Nephron progenitor cell (in vitro differentiated cells): ENCODE results near the gene ARHGAP8.

Experiments
- DNase-seq: peaks from one replicate; pipeline ENCODE4 v3.0.0; 2021
- H3K27ac Mint-ChIP-seq: 2 replicates; pipeline ENCODE4 v1.8.0; 2021; ENCODE audit warnings: mild to moderate bottlenecking, moderate library complexity, mixed read lengths
- H3K27me3 Mint-ChIP-seq: 2 replicates; pipeline ENCODE4 v1.8.0; 2021; ENCODE audit warnings: mild to moderate bottlenecking, low read depth, mixed read lengths; ENCODE audit not compliant: poor library complexity
- H3K36me3 Mint-ChIP-seq: 2 replicates; pipeline ENCODE4 v1.8.0; 2021; ENCODE audit warnings: low read depth, mixed read lengths
- H3K4me1 Mint-ChIP-seq: 2 replicates; pipeline ENCODE4 v1.8.0; 2021; ENCODE audit warnings: mixed read lengths
- H3K4me3 Mint-ChIP-seq: 2 replicates; pipeline ENCODE4 v1.8.0; 2021; ENCODE audit warnings: mild to moderate bottlenecking, moderate library complexity, mixed read lengths
- H3K9me3 Mint-ChIP-seq: 2 replicates; pipeline ENCODE4 v1.8.0; 2021; ENCODE audit warnings: mild to moderate bottlenecking, moderate library complexity, mixed read lengths
- TF ChIP-seq, protein P1 (sequence below): fragments of 200-600 bp; sonication (generic); IDR thresholded peaks from 2 replicates; pipeline ENCODE4 v1.5.0; 2021; ENCODE audit warnings: antibody characterized with exemption

ARHGAP8 gene

DNA sequence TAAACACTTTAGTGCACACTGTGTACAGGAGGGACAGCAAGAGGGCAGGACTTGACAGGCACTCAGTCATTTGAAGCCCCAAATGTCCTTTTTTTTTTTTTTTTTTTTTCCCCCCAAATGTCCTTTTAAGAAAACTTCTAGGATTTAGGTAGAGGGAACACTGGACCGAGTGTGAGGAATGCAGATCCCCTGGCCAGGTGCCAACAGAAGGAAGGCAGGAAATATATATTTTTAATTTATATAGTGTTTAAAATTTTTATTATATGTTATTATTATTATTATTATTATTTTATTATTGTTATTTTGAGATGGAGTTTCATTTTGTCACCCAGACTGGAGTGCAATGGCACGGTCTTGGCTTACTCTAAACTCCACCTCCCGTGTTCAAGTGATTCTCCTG lies 35.5 kb downstream of the ARHGAP8 start:
- no peak overlapping the region for H3K27ac Mint-ChIP-seq
- no peak overlapping the region for H3K4me3 Mint-ChIP-seq
- H3K36me3 Mint-ChIP-seq, result no peaks in the 10 kb centered on the region
- peaks cover 6% of the 10 kb centered on the region for H3K4me1 Mint-ChIP-seq
- no peaks in the 10 kb centered on the region for H3K9me3 Mint-ChIP-seq
- DNase-seq, result no peak
- H3K27me3 Mint-ChIP-seq, result peaks cover 13% of the 10 kb centered on the region
- TF ChIP-seq, protein P1, sequence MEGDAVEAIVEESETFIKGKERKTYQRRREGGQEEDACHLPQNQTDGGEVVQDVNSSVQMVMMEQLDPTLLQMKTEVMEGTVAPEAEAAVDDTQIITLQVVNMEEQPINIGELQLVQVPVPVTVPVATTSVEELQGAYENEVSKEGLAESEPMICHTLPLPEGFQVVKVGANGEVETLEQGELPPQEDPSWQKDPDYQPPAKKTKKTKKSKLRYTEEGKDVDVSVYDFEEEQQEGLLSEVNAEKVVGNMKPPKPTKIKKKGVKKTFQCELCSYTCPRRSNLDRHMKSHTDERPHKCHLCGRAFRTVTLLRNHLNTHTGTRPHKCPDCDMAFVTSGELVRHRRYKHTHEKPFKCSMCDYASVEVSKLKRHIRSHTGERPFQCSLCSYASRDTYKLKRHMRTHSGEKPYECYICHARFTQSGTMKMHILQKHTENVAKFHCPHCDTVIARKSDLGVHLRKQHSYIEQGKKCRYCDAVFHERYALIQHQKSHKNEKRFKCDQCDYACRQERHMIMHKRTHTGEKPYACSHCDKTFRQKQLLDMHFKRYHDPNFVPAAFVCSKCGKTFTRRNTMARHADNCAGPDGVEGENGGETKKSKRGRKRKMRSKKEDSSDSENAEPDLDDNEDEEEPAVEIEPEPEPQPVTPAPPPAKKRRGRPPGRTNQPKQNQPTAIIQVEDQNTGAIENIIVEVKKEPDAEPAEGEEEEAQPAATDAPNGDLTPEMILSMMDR, result no peak

DNA sequence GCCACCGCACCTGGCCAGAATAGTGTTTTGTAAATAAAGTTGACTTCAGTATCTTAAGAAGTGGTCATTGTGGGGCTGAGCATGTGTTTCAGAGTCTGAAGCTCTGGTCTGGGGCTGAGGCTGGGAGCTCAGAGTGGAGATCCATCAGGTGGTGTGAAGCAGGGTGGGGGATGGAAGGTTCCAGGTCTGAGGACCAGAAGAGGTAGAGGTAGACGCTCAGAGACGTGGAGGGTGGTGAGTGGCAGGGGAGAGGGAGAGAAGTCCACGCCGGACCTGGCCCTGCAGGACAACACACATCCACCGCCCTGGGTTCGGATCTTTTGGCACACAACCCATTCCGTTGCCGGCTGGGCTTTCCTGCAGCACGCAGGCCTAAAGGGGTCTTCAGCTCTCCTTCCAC lies 40.7 kb downstream of the ARHGAP8 start:
- TF ChIP-seq, protein P1, result no peak
- Mint-ChIP-seq H3K27me3 (peaks cover 17% of the 10 kb centered on the region), H3K36me3 (no peaks in the 10 kb centered on the region), H3K4me3 (no peak overlapping the region), H3K27ac (peak overlapping the region; percentile 71), H3K4me1 (peaks cover 36% of the 10 kb centered on the region), H3K9me3 (no peaks in the 10 kb centered on the region)
- DNase-seq, result no peak

DNA sequence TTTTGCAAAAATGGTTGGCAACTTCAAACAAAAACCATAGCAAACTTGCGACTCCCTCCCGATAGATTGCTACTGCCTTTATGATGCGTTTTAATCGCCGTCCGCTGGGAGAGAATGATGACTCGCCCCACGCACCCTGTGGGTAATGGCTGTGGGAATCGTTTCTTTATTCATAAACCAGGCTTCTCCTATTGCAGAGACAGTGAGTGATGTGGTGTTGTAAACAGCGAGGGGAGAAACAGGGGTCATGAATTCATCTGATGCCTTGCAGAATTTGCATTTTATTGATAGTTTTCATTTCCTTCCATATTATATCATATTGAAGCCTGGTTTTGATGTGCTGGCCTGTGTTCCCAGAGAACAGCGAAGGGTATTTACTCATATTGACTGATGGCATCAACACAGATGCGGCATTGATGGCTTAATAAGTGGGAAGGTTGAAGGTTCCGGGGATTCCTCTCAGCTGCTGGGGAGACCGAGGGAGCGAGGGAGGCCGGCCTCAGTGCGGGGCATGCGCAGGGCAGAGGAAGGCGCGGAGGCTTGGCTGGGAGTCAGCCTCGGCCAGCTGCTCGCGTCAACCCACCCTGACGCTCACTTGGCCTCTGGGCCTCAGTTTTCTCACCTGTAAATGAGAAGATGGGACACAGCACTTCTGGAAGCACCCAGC lies 41.3 kb downstream of the ARHGAP8 start:
- Mint-ChIP-seq H3K27ac (no peak overlapping the region), H3K4me3 (no peak overlapping the region), H3K36me3 (no peaks in the 10 kb centered on the region), H3K27me3 (peaks cover 17% of the 10 kb centered on the region), H3K9me3 (no peaks in the 10 kb centered on the region), H3K4me1 (peaks cover 36% of the 10 kb centered on the region)
- TF ChIP-seq, protein P1, result no peak
- no peak for DNase-seq

DNA sequence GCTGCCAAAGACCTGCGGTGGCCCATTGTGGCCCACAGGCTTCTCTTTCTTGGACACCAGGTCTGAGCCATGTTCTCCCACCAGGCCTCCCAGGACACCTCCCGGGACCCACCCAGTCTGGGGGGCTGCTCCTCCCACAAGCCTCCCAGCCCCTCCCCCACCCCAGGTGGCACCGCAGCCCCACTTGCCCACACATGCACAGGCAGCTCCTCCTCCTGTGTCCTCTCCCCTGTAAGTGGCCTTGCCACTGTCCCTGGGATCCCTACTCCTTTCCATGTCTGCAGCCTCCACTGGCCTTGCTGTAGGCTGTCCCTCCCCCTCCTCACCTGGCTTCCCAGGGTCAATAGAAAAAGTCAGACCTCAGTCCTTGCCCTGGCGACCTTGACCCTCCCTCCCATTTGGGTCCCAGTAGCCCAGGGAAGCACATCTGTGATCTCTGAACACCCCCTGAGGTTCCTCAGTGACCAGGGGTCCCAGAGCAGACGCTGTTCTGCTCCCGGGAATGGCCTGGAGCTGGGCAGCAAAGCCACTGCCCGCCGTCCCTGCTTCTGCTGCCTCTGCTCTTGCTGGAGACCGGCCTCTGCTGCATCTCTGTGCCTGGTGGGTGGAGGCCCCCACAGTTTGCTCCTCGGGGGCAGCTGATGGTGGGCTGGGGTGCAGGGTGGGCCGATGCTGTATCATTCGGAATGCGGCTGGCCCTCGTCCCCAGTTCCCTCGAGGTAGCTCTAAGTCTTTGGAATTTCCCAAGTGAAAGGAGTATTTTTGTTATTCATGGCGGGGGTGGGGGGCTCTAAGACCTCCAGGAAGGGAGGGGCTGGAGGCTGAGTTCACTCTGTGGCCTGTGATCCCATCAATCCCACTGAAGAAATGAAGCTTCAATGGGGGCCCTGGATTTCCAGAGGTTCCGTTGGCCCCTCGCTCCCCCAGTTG lies 43.6 kb downstream of the ARHGAP8 start:
- Mint-ChIP-seq H3K9me3 (no peaks in the 10 kb centered on the region), H3K4me1 (peaks cover 38% of the 10 kb centered on the region), H3K4me3 (no peak overlapping the region), H3K36me3 (no peaks in the 10 kb centered on the region), H3K27ac (no peak overlapping the region), H3K27me3 (peaks cover 15% of the 10 kb centered on the region)
- TF ChIP-seq, protein P1, result no peak
- no peak for DNase-seq

DNA sequence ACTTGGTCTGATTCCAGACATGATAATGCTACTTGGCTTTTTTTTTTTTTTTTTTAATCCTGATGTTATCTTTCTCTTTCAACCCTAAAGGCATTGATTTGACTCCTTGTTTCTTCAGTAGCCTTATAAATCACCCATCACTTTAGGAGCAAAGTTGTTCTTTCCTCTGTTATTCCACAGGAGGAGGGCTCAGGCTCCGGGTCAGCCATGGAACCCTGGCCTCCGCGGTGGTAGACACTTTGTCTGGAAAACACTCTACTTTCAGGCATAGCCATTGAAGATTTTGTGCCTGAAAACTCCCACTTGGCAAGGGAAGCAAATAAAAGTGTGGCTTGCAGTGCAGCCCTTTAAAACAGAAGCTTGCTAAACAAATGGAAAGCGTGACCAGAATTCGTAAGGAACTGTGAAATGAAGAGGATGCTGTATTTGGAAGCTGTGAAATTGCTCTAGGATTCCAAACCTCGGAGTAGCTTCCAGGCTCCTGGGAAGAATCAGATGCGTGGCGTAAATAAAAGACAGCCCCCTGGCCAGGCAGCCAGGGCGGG lies 44.9 kb downstream of the ARHGAP8 start:
- Mint-ChIP-seq H3K4me1 (peaks cover 43% of the 10 kb centered on the region), H3K9me3 (no peaks in the 10 kb centered on the region), H3K36me3 (no peaks in the 10 kb centered on the region), H3K27me3 (peaks cover 12% of the 10 kb centered on the region), H3K27ac (peak overlapping the region; percentile 25), H3K4me3 (no peak overlapping the region)
- no peak for DNase-seq
- TF ChIP-seq, protein P1, result no peak
